SK-N-SH treated with all-trans-retinoic acid at 6 μM for 48 hours (cell line): ENCODE measurements around the gene GREM2.

Source experiments
- ARNTL ChIP-seq: fragments of 450-650 bp; formaldehyde crosslinking; IDR thresholded peaks from 2 replicates; pipeline ENCODE4 v1.5.0; 2020; ENCODE audit warnings: low read depth, mild to moderate bottlenecking, moderate library complexity, borderline replicate concordance
- CREB5 ChIP-seq: fragments of 250-450 bp; sonication (Bioruptor Pico); IDR thresholded peaks from 2 replicates; pipeline ENCODE4 v1.5.1; 2020; ENCODE audit warnings: low read depth, mild to moderate bottlenecking, moderate library complexity
- GLIS3 ChIP-seq: fragments of 250-450 bp; sonication (Bioruptor Pico); IDR thresholded peaks from 2 replicates; pipeline ENCODE4 v1.5.0; 2020; ENCODE audit warnings: mild to moderate bottlenecking, moderate library complexity
- ISL1 ChIP-seq: fragments of 250-450 bp; sonication (Bioruptor Pico); IDR thresholded peaks from 2 replicates; pipeline ENCODE4 v2.1.2; 2022; ENCODE audit warnings: mild to moderate bottlenecking, moderate library complexity
- OSR1 ChIP-seq: fragments of 250-450 bp; sonication (Bioruptor Pico); IDR thresholded peaks from 2 replicates; pipeline ENCODE4 v1.8.0; 2022; ENCODE audit warnings: moderate library complexity, mild to moderate bottlenecking, inconsistent platforms
- RARB ChIP-seq: fragments of 250-450 bp; sonication (Bioruptor Pico); IDR thresholded peaks from 2 replicates; pipeline ENCODE4 v1.8.0; 2021; ENCODE audit warnings: mild to moderate bottlenecking, moderate library complexity

- TF ChIP-seq GLIS3 (CRISPR knock-in tag) (no peak), ARNTL (no peak), OSR1 (CRISPR knock-in tag) (no peak), CREB5 (CRISPR knock-in tag) (no peak), RARB (CRISPR knock-in tag) (no peak), ISL1 (no peak)
Measured at GRCh38 chr1:240526312-240526711, 85.6 kb downstream of the GREM2 start.
